H9 (cell line): ENCODE measurements around the gene UVRAG. TPM values are rescaled to one million over a fixed set of nuclear protein-coding genes. Genes with fewer than 3 reads are reported as not detected.

Experiments used
- DNase-seq: peaks from one replicate; pipeline ENCODE4 v3.0.0-alpha.2; 2017
- H2AFZ ChIP-seq: one replicate; pipeline ENCODE4 v1.6.1; 2013; ENCODE audit warnings: mild to moderate bottlenecking, low read length, control low read depth, moderate library complexity
- H2AK5ac ChIP-seq: 2 replicates; pipeline ENCODE4 v1.6.1; 2013; ENCODE audit warnings: low read length, control low read depth, mixed read lengths; ENCODE audit not compliant: insufficient read length
- H2BK120ac ChIP-seq: one replicate; pipeline ENCODE4 v1.6.1; 2013; ENCODE audit warnings: low read depth, mild to moderate bottlenecking, low read length, control low read depth, inconsistent platforms; ENCODE audit not compliant: poor library complexity, severe bottlenecking
- H2BK12ac ChIP-seq: 2 replicates; pipeline ENCODE4 v1.6.1; 2013; ENCODE audit warnings: low read length, control low read depth, mixed read lengths, low read depth; ENCODE audit not compliant: insufficient read length
- H2BK15ac ChIP-seq: 2 replicates; pipeline ENCODE4 v1.6.1; 2013; ENCODE audit warnings: low read depth, low read length, control low read depth
- H2BK20ac ChIP-seq: one replicate; pipeline ENCODE4 v1.6.1; 2013; ENCODE audit warnings: low read depth, mild to moderate bottlenecking, low read length, control low read depth, inconsistent platforms; ENCODE audit not compliant: poor library complexity, severe bottlenecking
- H2BK5ac ChIP-seq: 2 replicates; pipeline ENCODE4 v1.6.1; 2013; ENCODE audit warnings: low read length, control low read depth, mixed read lengths; ENCODE audit not compliant: insufficient read length
- H3K14ac ChIP-seq: 2 replicates; pipeline ENCODE4 v1.6.1; 2013; ENCODE audit warnings: low read length, control low read depth; ENCODE audit not compliant: insufficient read depth
- H3K18ac ChIP-seq: 2 replicates; pipeline ENCODE4 v1.6.1; 2013; ENCODE audit warnings: low read depth, mild to moderate bottlenecking, mixed read lengths, low read length, control low read depth; ENCODE audit not compliant: insufficient read length
- H3K23ac ChIP-seq: 2 replicates; pipeline ENCODE4 v1.6.1; 2013; ENCODE audit warnings: low read length, control low read depth, mixed read lengths, low read depth; ENCODE audit not compliant: insufficient read length
- H3K23me2 ChIP-seq: 2 replicates; pipeline ENCODE4 v1.6.1; 2013; ENCODE audit warnings: low read depth, mild to moderate bottlenecking, mixed read lengths, low read length, control low read depth; ENCODE audit not compliant: insufficient read length, poor library complexity, severe bottlenecking
- H3K27ac ChIP-seq: 2 replicates; pipeline ENCODE4 v1.5.1; 2013; ENCODE audit warnings: low read length, control low read depth, mixed read lengths, low read depth; ENCODE audit not compliant: insufficient read length
- H3K27me3 ChIP-seq: 2 replicates; pipeline ENCODE4 v1.6.1; 2013; ENCODE audit warnings: low read length, control low read depth, inconsistent platforms; ENCODE audit not compliant: insufficient read depth
- H3K4ac ChIP-seq: 2 replicates; pipeline ENCODE4 v1.6.1; 2013; ENCODE audit warnings: low read depth, mild to moderate bottlenecking, control low read depth, inconsistent platforms, low read length, moderate library complexity
- H3K4me1 ChIP-seq: 2 replicates; pipeline ENCODE4 v1.6.1; 2013; ENCODE audit warnings: low read length, control low read depth, inconsistent platforms; ENCODE audit not compliant: insufficient read depth
- H3K4me2 ChIP-seq: 2 replicates; pipeline ENCODE4 v1.6.1; 2013; ENCODE audit warnings: low read length, control low read depth, mixed read lengths; ENCODE audit not compliant: insufficient read length, insufficient read depth
- H3K56ac ChIP-seq: 2 replicates; pipeline ENCODE4 v1.6.1; 2013; ENCODE audit warnings: low read depth, mild to moderate bottlenecking, mixed read lengths, low read length, control low read depth; ENCODE audit not compliant: insufficient read length
- H3K79me1 ChIP-seq: 2 replicates; pipeline ENCODE4 v1.6.1; 2013; ENCODE audit warnings: low read depth, mild to moderate bottlenecking, moderate library complexity, low read length, control low read depth, inconsistent platforms; ENCODE audit not compliant: insufficient read depth, poor library complexity, severe bottlenecking
- H3K79me2 ChIP-seq: 2 replicates; pipeline ENCODE4 v1.6.1; 2013; ENCODE audit warnings: low read length, control low read depth, inconsistent platforms; ENCODE audit not compliant: insufficient read depth
- H3K9ac ChIP-seq: 2 replicates; pipeline ENCODE4 v1.6.1; 2013; ENCODE audit warnings: low read length, control low read depth, mixed read lengths; ENCODE audit not compliant: insufficient read length; ENCODE audit errors: extremely low read depth
- H3K9me3 ChIP-seq: one replicate; pipeline ENCODE4 v1.6.1; 2013; ENCODE audit warnings: low read depth, low read length, inconsistent platforms; ENCODE audit not compliant: control insufficient read depth
- H3T11ph ChIP-seq: one replicate; pipeline ENCODE4 v1.6.1; 2013; ENCODE audit warnings: mild to moderate bottlenecking, low read length, control low read depth, inconsistent platforms
- H4K20me1 ChIP-seq: one replicate; pipeline ENCODE4 v1.6.1; 2013; ENCODE audit not compliant: control insufficient read depth, insufficient read length, insufficient read depth
- H4K5ac ChIP-seq: 2 replicates; pipeline ENCODE4 v1.6.1; 2013; ENCODE audit warnings: low read depth, mild to moderate bottlenecking, mixed read lengths, low read length, control low read depth; ENCODE audit not compliant: insufficient read length
- H4K8ac ChIP-seq: replicated peaks from 2 replicates; pipeline ENCODE4 v1.6.1; 2013; ENCODE audit warnings: low read length, control low read depth, mixed read lengths, low read depth; ENCODE audit not compliant: insufficient read length
- H4K91ac ChIP-seq: 2 replicates; pipeline ENCODE4 v1.6.1; 2013; ENCODE audit warnings: low read depth, mild to moderate bottlenecking, moderate library complexity, mixed read lengths, low read length, control low read depth; ENCODE audit not compliant: insufficient read length
- H3K27ac Mint-ChIP-seq, 3 experiments: 2 replicates in 2 of 3; 3 replicates in 1 of 3; pipeline ENCODE4 v1.8.0; 2020 to 2021; ENCODE audit warnings: mixed read lengths in 3 of 3, mild to moderate bottlenecking in 1 of 3, moderate library complexity in 1 of 3
- H3K27me3 Mint-ChIP-seq: 2 replicates; pipeline ENCODE4 v1.8.0; 2021; ENCODE audit warnings: low read depth, mild to moderate bottlenecking, moderate library complexity, mixed read lengths
- H3K36me3 Mint-ChIP-seq, 3 experiments: 2 replicates in 2 of 3; 3 replicates in 1 of 3; pipeline ENCODE4 v1.8.0; 2020 to 2021; ENCODE audit warnings: low read depth in 3 of 3, mixed read lengths in 3 of 3; ENCODE audit not compliant: insufficient read depth in 1 of 3
- H3K4me1 Mint-ChIP-seq, 2 experiments: 2 replicates each; pipeline ENCODE4 v1.8.0; 2020; ENCODE audit warnings: mixed read lengths in 2 of 2
- H3K4me3 Mint-ChIP-seq, 2 experiments: 2 replicates in 1 of 2; 3 replicates in 1 of 2; pipeline ENCODE4 v1.8.0; 2020 to 2021; ENCODE audit warnings: mild to moderate bottlenecking in 2 of 2, mixed read lengths in 2 of 2, moderate library complexity in 1 of 2
- H3K9me3 Mint-ChIP-seq, 2 experiments: 2 replicates in 1 of 2; 3 replicates in 1 of 2; pipeline ENCODE4 v1.8.0; 2020; ENCODE audit warnings: mild to moderate bottlenecking in 2 of 2, mixed read lengths in 2 of 2, moderate library complexity in 1 of 2
- WGBS: extraction: QIAGEN DNeasy Blood & Tissue Kit; methylation state at CpG from one replicate; pipeline ENCODE4 v1.1.7; 2013; ENCODE audit warnings: missing lambda C conversion rate, low lambda C conversion rate, mixed read lengths; ENCODE audit not compliant: insufficient read length; ENCODE audit errors: extremely low coverage; 5-methylcytosine and 5-hydroxymethylcytosine counted together
- total RNA-seq: library from RNA; stranded (reverse); gene quantifications from 2 replicates; pipeline ENCODE4 v1.2.1, GENCODE V29; 2021
- TF ChIP-seq, protein P1 (sequence below): fragments of 200-600 bp; sonication (generic); conservative IDR thresholded peaks from 3 replicates; pipeline ENCODE4 v1.8.0; 2021; ENCODE audit warnings: antibody characterized with exemption, mild to moderate bottlenecking

UVRAG gene
- total RNA-seq, 1 experiment from 2014 or later, result 18.5 TPM

DNA sequence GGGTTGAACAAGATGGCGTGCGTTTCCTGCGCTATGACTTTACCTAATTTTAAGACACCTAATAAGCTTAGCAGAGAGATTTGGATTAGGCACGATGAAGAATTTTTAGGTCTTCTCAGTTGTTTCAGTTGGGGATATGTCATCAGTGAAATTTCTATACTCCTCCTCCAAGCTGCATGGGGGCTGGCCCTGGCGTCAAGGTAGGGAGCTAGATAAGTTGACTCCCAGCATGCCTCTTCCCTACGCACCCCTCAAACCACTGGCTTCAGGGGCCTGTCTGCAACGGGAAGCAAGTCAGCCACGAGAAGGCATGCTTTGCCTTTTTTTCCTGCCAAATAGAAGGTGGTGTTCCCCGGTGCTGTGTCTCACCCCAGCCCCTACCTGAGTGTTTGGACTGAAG is 33.2 kb upstream of the UVRAG start:
- H3K23ac ChIP-seq, result no peak overlapping the region
- H4K20me1 ChIP-seq, result no peaks in the 10 kb centered on the region
- no peak overlapping the region for H2BK120ac ChIP-seq
- no peaks in the 10 kb centered on the region for H3K79me1 ChIP-seq
- no peaks in the 10 kb centered on the region for H3K27me3 ChIP-seq
- H3K27ac ChIP-seq, result no peak overlapping the region
- H4K5ac ChIP-seq, result no peak overlapping the region
- H2AK5ac ChIP-seq, result no peak overlapping the region
- no peak overlapping the region for H3T11ph ChIP-seq
- H3K4me2 ChIP-seq, result no peak overlapping the region
- H4K91ac ChIP-seq, result no peak overlapping the region
- DNase-seq, result no peak
- WGBS, result no CpG with 5 or more reads among the region's 9 CpGs
- no peaks in the 10 kb centered on the region for H3K9me3 ChIP-seq
- Mint-ChIP-seq H3K36me3 (no peaks in the 10 kb centered on the region; a peak in 1 of 7 replicates), H3K27ac (no peak overlapping the region), H3K9me3 (no peaks in the 10 kb centered on the region; a peak in 1 of 5 replicates), H3K27me3 (peaks cover 8% of the 10 kb centered on the region), H3K4me3 (no peak overlapping the region), H3K4me1 (peaks cover 0 to 4% of the 10 kb centered on the region in 2 experiments; a peak in 1 of 4 replicates)
- no peak overlapping the region for H2BK15ac ChIP-seq
- H2BK12ac ChIP-seq, result no peak overlapping the region
- H3K4ac ChIP-seq, result no peak overlapping the region
- no peak overlapping the region for H2BK20ac ChIP-seq
- TF ChIP-seq, protein P1, sequence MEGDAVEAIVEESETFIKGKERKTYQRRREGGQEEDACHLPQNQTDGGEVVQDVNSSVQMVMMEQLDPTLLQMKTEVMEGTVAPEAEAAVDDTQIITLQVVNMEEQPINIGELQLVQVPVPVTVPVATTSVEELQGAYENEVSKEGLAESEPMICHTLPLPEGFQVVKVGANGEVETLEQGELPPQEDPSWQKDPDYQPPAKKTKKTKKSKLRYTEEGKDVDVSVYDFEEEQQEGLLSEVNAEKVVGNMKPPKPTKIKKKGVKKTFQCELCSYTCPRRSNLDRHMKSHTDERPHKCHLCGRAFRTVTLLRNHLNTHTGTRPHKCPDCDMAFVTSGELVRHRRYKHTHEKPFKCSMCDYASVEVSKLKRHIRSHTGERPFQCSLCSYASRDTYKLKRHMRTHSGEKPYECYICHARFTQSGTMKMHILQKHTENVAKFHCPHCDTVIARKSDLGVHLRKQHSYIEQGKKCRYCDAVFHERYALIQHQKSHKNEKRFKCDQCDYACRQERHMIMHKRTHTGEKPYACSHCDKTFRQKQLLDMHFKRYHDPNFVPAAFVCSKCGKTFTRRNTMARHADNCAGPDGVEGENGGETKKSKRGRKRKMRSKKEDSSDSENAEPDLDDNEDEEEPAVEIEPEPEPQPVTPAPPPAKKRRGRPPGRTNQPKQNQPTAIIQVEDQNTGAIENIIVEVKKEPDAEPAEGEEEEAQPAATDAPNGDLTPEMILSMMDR, result no peak
- H3K14ac ChIP-seq, result no peak overlapping the region
- H2AFZ ChIP-seq, result no peak overlapping the region
- no peak overlapping the region for H3K18ac ChIP-seq
- no peak overlapping the region for H2BK5ac ChIP-seq
- no peak overlapping the region for H3K56ac ChIP-seq
- H3K79me2 ChIP-seq, result no peaks in the 10 kb centered on the region
- H4K8ac ChIP-seq, result no peak overlapping the region
- no peaks in the 10 kb centered on the region for H3K4me1 ChIP-seq
- H3K23me2 ChIP-seq, result no peaks in the 10 kb centered on the region
- H3K9ac ChIP-seq, result no peak overlapping the region
